ENCODE measurements around the gene ANLN.

The ANLN gene, protein sequence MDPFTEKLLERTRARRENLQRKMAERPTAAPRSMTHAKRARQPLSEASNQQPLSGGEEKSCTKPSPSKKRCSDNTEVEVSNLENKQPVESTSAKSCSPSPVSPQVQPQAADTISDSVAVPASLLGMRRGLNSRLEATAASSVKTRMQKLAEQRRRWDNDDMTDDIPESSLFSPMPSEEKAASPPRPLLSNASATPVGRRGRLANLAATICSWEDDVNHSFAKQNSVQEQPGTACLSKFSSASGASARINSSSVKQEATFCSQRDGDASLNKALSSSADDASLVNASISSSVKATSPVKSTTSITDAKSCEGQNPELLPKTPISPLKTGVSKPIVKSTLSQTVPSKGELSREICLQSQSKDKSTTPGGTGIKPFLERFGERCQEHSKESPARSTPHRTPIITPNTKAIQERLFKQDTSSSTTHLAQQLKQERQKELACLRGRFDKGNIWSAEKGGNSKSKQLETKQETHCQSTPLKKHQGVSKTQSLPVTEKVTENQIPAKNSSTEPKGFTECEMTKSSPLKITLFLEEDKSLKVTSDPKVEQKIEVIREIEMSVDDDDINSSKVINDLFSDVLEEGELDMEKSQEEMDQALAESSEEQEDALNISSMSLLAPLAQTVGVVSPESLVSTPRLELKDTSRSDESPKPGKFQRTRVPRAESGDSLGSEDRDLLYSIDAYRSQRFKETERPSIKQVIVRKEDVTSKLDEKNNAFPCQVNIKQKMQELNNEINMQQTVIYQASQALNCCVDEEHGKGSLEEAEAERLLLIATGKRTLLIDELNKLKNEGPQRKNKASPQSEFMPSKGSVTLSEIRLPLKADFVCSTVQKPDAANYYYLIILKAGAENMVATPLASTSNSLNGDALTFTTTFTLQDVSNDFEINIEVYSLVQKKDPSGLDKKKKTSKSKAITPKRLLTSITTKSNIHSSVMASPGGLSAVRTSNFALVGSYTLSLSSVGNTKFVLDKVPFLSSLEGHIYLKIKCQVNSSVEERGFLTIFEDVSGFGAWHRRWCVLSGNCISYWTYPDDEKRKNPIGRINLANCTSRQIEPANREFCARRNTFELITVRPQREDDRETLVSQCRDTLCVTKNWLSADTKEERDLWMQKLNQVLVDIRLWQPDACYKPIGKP
- 0.27 to 2.1 (median 0.67) reads per million in 3 experiments for total RNA-seq

DNA sequence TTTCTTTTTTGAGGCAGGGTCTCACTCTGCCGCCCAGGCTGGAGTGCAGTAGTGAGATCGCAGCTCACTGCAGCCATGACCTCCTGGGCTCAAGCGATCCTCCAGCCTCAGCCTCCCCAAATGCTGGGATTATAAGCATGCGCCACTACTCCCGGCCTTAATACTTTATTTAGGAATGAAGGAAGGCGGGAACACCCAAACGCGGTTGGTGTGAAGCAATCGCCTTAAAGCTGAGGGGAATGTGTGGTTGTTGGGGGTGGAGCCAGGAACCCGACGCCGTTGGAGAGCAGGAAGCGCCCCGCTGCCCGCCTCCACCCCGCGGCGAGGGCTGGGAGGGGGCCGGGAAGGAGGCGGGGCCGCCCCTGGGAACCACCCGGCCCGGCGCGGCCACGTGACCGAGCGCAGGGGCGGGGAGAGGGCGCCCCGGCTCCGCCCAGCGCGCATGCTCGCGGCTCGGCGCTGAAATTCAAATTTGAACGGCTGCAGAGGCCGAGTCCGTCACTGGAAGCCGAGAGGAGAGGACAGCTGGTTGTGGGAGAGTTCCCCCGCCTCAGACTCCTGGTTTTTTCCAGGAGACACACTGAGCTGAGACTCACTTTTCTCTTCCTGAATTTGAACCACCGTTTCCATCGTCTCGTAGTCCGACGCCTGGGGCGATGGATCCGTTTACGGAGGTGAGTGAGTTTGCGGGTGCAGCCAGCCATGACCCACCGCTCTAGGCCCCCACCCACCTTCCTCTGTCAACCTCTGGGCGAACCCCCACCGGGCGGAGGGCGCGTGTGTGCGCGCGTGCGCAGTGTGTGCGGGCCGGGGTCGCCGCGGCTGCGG lies at the start of gene ANLN:
TSS of gene ANLN (plus strand) at position 492 of the 828 bp plus-strand sequence. CDS start at position 657, 165 bp downstream.
- peak; percentile 81 for DNase-seq

DNA sequence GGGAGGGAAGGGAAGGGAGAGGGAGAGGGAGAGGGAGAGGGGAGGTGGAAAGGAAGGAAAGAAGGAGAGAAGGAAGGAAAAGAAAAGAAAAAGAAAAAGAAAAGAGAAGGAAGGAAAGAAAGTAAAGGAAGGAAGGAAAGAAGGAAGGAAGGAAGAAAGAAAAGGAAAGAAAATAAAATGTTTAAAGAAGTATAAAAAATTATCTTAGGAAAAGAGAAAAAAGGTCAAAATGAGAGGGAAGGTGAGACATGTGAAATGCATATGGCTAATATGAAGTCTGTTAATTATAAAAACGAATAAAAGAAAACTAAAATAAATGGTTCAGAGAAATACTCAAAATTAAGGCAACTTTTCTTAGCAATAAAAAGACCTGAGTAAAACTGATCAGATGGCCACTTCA lies 46.1 kb upstream of the ANLN start:
- DNase-seq, result no peak

DNA sequence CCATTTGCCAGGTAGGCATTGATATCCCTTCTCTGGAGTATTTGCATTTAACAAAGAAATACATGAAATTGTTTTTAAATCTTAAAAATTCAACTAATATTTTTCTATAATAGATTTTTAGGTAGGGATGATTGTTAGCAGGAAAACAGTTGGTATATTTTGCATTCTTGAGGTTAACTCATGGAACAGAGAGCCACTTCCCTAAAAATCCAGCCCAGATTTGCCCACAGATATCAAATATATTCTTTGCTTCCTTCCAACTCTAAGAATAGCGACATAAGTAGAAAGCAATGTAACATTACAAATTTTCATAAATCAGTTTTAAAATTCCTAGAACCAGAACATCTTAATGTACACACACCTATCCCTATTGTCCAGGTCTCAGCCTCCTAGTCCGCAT lies 45.0 kb upstream of the ANLN start:
- DNase-seq, result no peak

DNA sequence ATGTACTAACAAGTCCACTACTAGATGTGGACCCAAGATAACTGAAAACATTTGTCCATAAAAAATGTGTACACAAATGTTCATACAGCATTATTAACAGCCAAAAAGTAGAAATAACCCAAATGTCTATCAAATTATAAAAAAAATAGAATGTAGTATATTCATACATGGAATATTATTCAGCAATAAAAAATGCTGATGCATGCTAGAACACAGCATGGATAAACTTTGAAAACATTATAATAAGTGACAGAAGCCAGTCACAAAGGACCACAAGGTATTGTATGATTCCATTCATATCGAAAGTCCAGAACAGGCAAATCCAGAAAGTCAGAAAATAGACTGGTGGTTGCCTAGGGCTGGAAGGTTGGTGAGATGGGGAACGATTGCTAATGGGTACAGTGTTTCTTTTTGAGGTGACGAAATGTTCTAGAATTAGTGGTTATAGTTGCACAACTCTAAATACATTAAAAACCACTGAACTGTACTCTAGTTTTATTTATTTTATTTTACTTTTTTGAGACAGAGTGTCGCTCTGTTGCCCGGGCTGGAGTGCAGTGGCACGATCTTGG lies 43.3 kb upstream of the ANLN start:
- DNase-seq, result no peak

DNA sequence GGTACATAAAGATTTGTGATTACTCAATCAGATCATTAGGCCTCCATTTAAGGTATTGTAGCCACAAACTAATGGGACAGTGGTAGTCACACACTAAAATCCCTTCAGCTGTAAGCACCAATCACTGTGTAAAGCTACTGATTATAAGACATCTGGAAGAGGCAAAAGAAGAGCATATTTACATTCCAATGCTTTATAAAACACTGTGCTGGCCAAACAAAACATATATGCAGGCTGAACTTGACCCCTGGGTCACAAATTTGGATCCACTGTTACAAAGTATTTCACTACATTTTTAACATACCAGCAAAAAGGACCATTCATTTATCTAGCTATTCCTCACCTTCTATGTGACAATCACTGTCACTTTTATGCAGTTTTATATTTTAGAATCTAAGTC lies 41.4 kb upstream of the ANLN start:
- no peak for DNase-seq

DNA sequence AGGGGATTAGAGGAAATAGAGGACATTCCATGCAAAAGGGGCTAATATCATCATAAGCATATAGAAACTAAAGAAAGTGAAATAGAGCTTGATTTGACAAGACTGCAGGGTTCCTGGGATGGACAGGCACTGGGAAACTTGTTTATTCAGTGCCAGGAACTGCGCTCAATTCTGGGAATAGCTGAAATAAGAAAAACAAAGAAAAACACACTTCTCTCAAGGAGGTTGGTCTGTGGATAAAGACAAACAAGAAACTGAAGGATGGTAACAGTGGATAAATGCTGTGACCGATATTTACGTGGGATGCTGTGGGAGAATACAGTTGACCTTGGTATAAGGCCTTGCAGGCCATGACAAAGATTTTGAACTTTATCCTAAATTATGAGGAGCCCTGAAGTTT lies 40.9 kb upstream of the ANLN start:
- DNase-seq, result no peak

DNA sequence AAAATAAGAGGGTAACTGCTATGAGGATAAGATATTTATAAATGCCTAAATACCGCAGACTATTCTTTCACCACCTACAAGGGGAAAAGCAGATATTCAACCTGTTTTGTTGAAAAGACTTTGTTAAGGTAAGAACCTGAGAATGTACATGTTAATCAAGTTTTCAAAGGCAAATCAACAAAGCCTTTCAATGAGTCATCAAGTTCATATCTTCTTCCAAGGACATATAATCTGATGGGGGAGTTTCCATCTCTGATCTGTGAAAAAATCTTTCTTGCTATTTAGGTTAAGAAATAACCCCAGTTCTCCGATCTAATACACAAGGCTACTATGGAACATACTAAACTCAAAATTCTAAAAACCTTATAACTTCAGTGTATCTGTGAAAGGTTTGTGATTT lies 40.0 kb upstream of the ANLN start:
- DNase-seq, result no peak

DNA sequence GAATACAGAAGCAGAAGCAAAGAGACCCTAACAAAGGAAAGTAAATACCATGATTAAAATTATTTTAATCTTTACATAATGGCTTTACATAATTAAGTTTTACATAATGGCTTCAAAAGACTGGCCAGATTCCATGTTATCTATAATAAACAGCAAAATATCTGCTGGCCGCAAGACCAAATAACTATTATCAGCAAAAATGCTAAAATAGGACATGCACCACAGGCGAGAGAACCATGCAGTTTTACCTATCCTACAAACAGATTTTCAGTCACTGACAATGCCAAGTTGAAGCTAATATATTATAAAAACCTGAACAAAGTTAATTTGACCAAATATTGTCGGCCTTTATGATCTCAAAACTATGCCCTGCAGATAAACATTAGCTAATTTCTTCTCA lies 34.2 kb upstream of the ANLN start:
- DNase-seq, result no peak

DNA sequence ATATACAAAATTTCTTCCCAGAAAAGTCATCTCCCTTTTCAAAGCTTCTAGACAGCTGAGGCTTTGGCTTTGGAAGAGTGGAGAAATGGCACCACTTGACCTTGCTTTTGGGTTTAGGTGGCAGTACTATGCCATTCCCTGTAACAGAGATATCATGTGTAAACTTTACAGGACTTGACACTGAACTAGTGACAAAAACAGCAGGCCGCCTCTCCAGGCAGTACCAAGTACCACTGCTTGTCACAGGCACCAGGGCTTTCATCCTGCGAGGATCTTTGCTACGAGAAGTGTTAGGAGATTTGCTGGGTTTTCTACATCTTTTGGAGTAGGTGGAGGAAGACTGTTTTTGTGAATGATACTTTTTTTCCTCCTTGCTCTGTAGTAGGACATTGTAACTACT lies 32.6 kb upstream of the ANLN start:
- no peak for DNase-seq

DNA sequence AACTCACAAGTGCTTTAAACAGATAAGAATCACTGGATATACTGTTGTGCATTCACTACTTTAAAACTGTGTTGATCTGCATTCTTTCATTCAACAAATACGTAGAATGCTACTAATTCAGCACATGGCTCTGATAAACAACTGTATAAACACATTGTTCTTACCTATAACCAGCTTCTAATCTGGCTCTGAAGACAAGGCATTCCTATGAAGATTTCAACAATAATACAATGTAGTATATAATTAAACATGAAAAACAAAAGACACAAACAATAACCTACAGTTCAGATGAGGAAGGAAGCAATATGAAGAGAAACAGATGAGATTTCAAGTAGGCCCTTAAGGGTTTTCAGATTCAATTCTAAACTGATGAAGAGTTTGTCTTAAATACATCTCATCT lies 31.1 kb upstream of the ANLN start:
- no peak for DNase-seq

DNA sequence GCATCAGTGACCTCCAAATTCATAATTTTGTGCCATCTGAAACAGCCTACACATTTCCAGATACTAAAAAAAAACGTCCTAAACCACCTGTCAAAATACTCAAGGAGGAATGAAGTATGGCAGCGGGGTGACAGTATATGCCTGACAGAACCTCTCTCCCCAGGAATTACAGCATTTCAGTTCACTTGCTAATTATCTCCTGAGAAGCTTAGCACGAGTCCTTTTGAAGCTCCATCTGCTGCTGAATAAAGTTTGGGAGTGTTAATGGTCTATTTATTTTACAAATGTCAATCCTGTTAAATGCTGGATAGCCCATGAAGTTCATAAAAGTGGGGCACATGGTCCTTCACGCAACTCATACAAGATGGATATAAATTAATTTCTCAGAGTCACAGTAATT lies 29.4 kb upstream of the ANLN start:
- DNase-seq, result no peak

DNA sequence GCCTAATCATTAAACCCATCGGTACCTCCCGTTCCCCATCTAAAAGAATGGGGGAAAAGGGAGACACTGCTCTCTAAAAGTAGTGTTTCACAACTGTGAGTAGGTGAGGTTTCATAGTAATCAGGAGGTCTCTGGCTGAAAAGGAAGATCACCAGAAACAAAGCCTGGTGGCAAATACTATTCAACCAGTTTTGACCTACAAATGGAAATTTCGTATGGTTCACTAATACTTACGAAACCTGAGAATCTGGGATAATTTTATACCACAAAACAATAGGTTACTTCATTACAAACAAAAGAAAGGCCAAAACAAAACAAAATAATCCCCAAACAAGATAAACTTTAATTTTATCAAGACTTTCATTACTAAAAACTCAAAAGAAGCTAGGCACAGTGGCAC lies 28.4 kb upstream of the ANLN start:
- no peak for DNase-seq

DNA sequence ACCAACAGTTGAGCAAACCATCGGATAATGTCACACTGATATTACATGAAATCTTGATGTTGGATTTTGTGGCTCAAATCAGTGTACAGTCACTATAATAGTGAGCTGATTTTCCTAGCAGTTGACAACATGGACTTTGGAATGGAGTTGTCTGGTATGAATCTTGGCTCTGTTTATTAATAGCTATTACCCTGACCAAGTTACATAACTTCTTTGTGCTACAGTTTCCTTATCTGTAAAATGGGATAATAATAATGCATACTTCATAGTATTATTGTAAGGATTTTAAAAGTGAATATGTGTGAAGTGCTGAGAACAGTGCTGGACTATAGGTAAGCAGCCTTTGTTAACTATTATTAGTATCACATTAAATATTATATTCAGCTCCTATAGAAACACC lies 26.1 kb upstream of the ANLN start:
- DNase-seq, result no peak

DNA sequence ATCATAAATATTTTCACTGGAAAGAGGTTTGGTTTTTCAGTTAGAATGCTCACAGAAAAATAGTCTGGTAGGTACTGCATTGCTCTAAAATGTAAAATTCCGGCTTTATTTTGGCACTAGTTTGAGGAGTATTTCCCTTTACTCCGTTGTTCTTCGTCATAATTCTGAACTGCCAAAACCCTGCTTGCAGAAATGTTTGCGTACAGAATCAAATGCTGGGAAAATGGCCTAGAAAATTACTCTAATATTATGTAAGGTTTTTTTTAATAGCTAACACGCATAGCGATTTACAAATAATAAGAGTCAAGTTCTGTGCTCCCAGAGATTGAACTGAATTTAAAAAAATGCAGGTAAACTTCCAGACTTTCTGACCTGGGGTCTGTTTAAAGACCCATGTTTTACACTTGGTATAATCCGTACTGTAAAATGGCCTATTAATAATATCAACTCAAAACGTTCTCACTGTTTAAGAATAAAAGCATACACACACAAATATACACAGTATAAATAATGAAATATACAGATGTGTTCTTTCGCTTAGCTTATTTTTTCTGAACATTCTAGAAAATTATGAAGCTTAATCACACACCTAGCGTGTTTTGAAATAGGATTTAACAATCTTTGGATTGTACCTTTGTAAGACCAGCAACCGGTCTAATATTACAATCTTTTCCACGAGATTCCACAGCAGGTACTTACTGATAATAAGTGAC lies 23.5 kb upstream of the ANLN start:
- DNase-seq, result no peak

DNA sequence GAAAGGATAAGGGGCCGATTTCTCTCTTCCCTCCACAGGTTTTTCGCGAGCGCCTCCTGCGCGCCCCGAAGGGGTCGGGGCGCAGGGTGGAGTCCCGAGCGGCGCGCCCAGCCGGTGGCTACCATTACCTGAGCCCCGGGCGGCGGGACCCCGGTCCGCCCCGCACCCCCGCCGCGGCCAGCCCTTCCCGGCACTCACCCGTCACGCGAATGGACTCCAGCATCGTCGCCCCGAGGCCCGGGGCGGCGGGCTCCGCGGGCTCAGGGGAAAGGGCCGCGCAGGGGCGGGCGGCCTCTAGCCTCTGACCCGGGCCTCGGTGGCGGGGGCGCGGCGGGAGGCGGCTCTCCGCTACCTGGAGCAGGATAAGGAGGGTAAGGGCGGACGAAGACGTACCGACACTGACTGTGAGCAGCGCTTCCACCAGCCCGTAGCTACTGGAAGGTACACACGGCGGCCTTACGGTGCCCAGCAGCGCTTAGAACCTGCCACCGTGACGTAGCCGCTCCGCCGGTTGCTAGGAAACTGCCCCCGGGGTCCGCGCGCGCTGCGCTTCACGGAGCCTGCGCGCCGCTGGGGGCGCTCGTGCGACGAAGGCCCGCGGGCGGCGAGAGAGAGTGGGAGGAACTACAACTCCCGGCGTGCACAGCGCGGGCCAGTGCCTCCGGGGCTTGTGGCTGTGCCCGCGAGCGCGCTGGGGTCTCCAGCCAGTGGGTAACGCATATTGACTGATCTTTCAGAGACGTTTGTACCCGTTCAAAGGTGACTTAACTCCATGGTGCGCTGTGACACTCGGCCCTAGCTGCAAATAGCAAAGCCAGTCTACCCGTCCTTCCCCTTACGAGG lies 22.7 kb upstream of the ANLN start:
- DNase-seq, result peak; percentile 91

DNA sequence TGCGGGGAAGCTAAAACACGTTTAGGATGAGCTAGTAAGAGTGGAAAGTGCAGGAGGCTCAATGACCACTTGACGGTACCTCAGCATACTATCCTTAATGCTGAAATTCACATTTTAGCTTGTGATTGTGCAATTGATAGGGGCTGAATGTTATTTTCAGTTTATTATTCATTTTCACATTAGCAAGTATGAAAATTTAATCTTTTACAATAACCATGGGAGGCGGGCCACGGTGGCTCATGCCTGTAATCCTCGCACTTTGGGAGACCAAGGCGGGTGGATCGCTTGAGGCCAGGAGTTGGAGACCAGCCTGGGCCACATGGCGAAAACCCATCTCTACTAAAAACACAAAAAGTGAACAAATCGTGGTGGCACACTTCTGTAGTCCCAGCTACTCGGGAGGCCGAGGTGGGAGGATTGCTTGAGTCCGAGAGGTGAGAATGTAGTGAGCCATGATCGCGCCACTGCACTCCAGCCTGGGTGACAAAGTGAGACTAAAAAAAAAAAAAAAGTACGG lies 22.0 kb upstream of the ANLN start:
- no peak for DNase-seq

DNA sequence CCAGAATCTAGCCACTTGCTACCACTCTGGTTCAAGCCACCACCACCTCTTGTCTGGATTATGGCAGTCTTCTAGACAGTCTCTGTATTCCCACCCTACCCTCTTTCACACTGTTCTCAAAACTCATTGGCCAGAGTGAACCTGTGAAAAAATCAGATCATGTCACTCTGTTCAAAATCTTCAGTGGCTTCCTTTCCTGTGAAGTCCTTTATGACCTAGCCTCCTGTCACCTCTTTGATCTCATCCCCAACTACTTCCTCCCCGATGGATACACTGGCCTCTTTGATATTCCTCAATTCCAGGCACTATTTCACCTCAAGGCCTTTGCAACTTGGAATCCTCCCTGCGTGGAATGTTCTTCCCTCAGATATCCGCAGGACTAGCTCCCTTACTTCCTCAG lies 21.2 kb upstream of the ANLN start:
- no peak for DNase-seq

DNA sequence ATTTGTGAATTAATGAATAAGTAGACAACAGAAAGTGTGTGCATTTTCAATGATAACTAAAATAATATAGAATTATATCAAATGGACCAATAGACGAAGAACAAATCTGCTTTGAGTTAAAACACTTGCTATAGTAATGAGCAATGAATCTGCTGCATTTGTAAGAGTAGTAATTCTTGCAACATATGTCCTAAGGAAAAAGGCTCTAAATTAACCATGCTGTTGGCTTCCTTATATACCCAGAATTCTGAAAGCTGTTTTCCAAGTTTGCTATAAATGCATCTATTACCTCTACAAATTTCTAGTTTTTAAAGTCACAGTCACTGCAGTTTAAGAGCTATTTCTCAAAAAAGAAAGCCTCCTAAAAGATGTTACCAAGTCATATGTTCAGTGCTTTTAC lies 20.5 kb upstream of the ANLN start:
- DNase-seq, result no peak

DNA sequence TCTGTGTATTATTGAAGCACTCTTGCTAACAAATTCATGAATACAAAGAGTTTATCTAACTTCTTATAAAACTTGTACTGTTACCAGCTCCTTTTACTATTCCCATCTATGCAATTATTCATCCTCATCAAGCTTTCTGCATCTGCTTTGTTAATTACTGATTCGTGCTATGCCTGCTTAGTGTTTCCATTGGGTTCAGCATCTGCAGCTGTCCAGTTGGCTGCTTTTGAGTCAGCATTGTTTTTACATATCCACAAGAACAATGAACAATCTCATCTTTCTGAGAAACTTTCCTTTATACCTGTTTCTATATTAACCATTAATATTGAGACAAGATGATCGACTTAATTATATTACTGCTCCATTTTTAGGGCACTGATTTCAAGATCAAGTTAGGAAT lies 19.6 kb upstream of the ANLN start:
- no peak for DNase-seq

DNA sequence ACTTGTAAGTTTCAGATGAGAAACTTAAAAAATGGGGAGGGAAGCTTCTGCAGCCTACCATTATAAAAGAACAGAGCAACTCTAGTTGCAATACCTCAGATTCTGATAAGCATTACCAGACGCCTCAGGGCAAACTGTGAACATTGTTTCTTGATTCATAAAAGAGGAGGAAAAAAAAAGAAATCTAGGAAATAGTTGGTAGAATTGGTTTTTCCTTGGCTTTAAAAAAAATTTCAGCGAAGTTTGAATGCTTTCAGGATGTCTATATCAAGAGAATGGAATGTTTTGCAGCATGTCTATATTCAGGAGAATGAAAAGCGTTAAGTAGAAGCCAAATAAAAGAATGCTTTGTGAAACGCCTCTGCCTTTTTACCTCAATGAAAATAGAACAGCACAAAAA lies 17.5 kb upstream of the ANLN start:
- DNase-seq, result no peak

Measured in central memory CD4-positive, alpha-beta T cell (primary cell).